Measurements from ENCODE around the gene SCAP.
"Not testable (repeated sequence)": the region's sequence is repeated elsewhere in the genome, so short reads cannot be mapped to it uniquely, and the experiment has no call there.

The SCAP gene

DNA sequence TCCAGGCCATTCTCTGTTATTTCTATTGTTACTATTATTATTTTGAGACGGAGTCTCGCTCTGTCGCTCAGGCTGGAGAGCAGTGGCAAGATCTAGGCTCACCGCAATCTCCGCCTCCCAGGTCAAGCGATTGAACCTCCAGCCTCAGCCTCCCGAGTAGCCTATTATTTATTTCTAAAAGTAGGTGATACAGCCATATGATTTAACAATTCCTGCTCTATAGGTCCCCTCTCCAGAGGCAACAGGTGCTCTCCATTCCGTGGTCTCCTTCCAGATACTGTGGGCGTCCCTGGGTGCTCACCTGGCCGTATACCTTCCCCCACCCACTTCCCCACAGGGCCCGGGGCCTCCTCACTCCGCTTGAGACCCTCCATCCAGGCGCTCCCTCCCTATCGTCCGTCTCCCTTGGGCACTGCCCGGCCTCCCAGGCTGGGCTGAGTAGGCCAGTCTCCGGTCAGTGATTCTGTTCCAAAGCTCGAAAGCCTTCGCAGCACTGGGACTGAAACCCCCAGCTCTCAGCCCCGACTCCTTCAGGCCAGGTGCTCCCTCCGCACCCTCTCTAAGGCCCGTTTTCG, 95.6 kb downstream of the SCAP start:
- Histone ChIP-seq H3K36me3 (ENCODE audit: control insufficient read depth in 2 of 2, insufficient read depth in 2 of 2, low read length in 2 of 2) (peaks cover 0 to 3% of the 10 kb centered on the region in 2 donors), H3K9ac (ENCODE audit: low read length in 2 of 2) (peak overlapping the region; percentile 98 to 99), H3K27ac (ENCODE audit: low read length) (peak overlapping the region; percentile 92), H3K4me1 (ENCODE audit: control insufficient read depth, insufficient read depth, low read length) (peaks cover 24% of the 10 kb centered on the region), H3K27me3 (ENCODE audit: control insufficient read depth in 1 of 2, insufficient read depth in 2 of 2, low read length in 2 of 2) (no peaks in the 10 kb centered on the region), H3K4me3 (ENCODE audit: low read length in 2 of 2) (peak overlapping the region; percentile 76 to 95), H3K9me3 (ENCODE audit: control insufficient read depth in 2 of 2, low read length in 2 of 2) (no peaks in the 10 kb centered on the region)

DNA sequence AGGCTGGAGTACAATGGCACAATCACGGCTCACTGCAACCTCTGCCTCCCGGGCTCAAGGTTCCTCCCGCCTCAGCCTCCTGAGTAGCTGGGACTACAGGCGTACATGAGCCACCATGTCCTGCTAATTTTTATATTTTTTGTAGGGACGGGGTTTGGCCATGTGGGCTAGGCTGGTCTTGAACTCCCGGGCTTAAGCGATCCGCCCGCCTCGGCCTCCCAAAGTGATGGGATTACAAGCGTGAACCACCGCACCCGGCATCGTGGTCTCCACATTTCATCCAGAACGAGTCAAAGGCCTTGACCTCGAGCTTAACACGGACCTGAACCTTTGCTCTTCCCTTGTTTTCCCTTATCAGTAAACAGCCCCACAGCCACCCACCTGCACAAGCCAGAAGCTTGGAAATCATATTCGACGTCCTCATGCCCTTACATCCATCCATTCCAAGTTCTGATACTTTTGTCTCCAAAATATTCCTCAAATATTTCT, 96.3 kb downstream of the SCAP start:
- no peaks in the 10 kb centered on the region for H3K9me3 ChIP-seq (ENCODE audit: control insufficient read depth in 2 of 2, low read length in 2 of 2)
- no peaks in the 10 kb centered on the region for H3K36me3 ChIP-seq (ENCODE audit: control insufficient read depth in 2 of 2, insufficient read depth in 2 of 2, low read length in 2 of 2)
- no peaks in the 10 kb centered on the region for H3K27me3 ChIP-seq (ENCODE audit: control insufficient read depth in 1 of 2, insufficient read depth in 2 of 2, low read length in 2 of 2)
- no peak overlapping the region for H3K27ac ChIP-seq (ENCODE audit: low read length)
- H3K9ac ChIP-seq (ENCODE audit: low read length in 2 of 2) = peak overlapping the region; percentile 98 to 99
- H3K4me3 ChIP-seq (ENCODE audit: low read length in 2 of 2) = peak overlapping the region; percentile 76 to 95
- H3K4me1 ChIP-seq (ENCODE audit: control insufficient read depth, insufficient read depth, low read length) = peaks cover 23% of the 10 kb centered on the region

- Histone ChIP-seq H3K27me3 (ENCODE audit: control insufficient read depth in 1 of 2, insufficient read depth in 2 of 2, low read length in 2 of 2) (no peaks in the 10 kb centered on the region), H3K9ac (ENCODE audit: low read length in 2 of 2) (no peak overlapping the region), H3K36me3 (ENCODE audit: control insufficient read depth in 2 of 2, insufficient read depth in 2 of 2, low read length in 2 of 2) (no peaks in the 10 kb centered on the region), H3K27ac (ENCODE audit: low read length) (no peak overlapping the region), H3K4me1 (ENCODE audit: control insufficient read depth, insufficient read depth, low read length) (peaks cover 23% of the 10 kb centered on the region), H3K4me3 (ENCODE audit: low read length in 2 of 2) (no peak overlapping the region), H3K9me3 (ENCODE audit: control insufficient read depth in 2 of 2, low read length in 2 of 2) (no peaks in the 10 kb centered on the region)
Observed at GRCh38 chr3:47378869-47379268, 96.9 kb downstream of the SCAP start.

- H3K4me3 ChIP-seq (ENCODE audit: low read length in 2 of 2) = no peak overlapping the region
Observed at GRCh38 chr3:47377186-47377585, 98.6 kb downstream of the SCAP start.

GRCh38 chr3:47376393-47376792, 99.3 kb downstream of the SCAP start:
- H3K27ac ChIP-seq (ENCODE audit: low read length) = no peak overlapping the region
- H3K27me3 ChIP-seq (ENCODE audit: control insufficient read depth in 1 of 2, insufficient read depth in 2 of 2, low read length in 2 of 2) = peaks cover 4 to 6% of the 10 kb centered on the region in 2 donors
- no peak overlapping the region for H3K9ac ChIP-seq (ENCODE audit: low read length in 2 of 2)
- peaks cover 12% of the 10 kb centered on the region for H3K4me1 ChIP-seq (ENCODE audit: control insufficient read depth, insufficient read depth, low read length)
- no peaks in the 10 kb centered on the region for H3K9me3 ChIP-seq (ENCODE audit: control insufficient read depth in 2 of 2, low read length in 2 of 2)
- no peak overlapping the region for H3K4me3 ChIP-seq (ENCODE audit: low read length in 2 of 2)
- H3K36me3 ChIP-seq (ENCODE audit: control insufficient read depth in 2 of 2, insufficient read depth in 2 of 2, low read length in 2 of 2) = no peaks in the 10 kb centered on the region

More at GRCh38 chr3:47377186-47377585, 98.6 kb downstream of the SCAP start:
- no peak overlapping the region for H3K27ac ChIP-seq (ENCODE audit: low read length)
- no peak overlapping the region for H3K9ac ChIP-seq (ENCODE audit: low read length in 2 of 2)
- H3K36me3 ChIP-seq (ENCODE audit: control insufficient read depth in 2 of 2, insufficient read depth in 2 of 2, low read length in 2 of 2) = no peaks in the 10 kb centered on the region
- no peaks in the 10 kb centered on the region for H3K27me3 ChIP-seq (ENCODE audit: control insufficient read depth in 1 of 2, insufficient read depth in 2 of 2, low read length in 2 of 2)
- peaks cover 18% of the 10 kb centered on the region for H3K4me1 ChIP-seq (ENCODE audit: control insufficient read depth, insufficient read depth, low read length)
- H3K9me3 ChIP-seq (ENCODE audit: control insufficient read depth in 2 of 2, low read length in 2 of 2) = no peaks in the 10 kb centered on the region

DNA sequence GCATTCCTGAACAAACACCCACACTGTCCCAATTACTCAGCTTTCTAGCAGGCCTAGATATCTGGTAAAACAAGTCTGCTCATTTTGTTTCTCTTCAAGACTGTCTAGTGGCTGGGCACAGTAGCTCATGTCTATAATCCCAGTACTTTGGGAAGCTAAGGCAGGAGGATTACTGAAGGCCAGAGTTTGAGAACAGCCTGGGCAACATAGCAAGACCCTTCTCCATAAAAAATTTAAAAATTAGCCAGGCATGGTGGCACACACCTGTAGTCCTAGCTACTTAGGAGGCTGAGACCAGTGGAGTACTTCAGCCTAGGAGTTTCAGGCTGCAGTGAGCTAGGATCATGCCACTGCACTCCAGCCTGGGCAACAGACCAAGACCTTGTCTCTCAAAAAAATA, 101.2 kb downstream of the SCAP start:
- peaks cover 4 to 13% of the 10 kb centered on the region in 2 donors for H3K27me3 ChIP-seq (ENCODE audit: control insufficient read depth in 1 of 2, insufficient read depth in 2 of 2, low read length in 2 of 2)
- H3K9me3 ChIP-seq (ENCODE audit: control insufficient read depth in 2 of 2, low read length in 2 of 2) = no peaks in the 10 kb centered on the region
- no peak overlapping the region for H3K27ac ChIP-seq (ENCODE audit: low read length)
- H3K9ac ChIP-seq (ENCODE audit: low read length in 2 of 2) = no peak overlapping the region
- H3K4me3 ChIP-seq (ENCODE audit: low read length in 2 of 2) = no peak overlapping the region
- peaks cover 4% of the 10 kb centered on the region for H3K4me1 ChIP-seq (ENCODE audit: control insufficient read depth, insufficient read depth, low read length)
- no peaks in the 10 kb centered on the region for H3K36me3 ChIP-seq (ENCODE audit: control insufficient read depth in 2 of 2, insufficient read depth in 2 of 2, low read length in 2 of 2)

- Histone ChIP-seq H3K9ac (ENCODE audit: low read length in 2 of 2) (no peak overlapping the region), H3K27ac (ENCODE audit: low read length) (no peak overlapping the region), H3K4me3 (ENCODE audit: low read length in 2 of 2) (no peak overlapping the region)
Observed at GRCh38 chr3:47370887-47371697, 104.6 kb downstream of the SCAP start.

GRCh38 chr3:47370020-47370419, 105.7 kb downstream of the SCAP start:
- not testable (repeated sequence) for H3K9ac ChIP-seq (ENCODE audit: low read length in 2 of 2); H3K36me3 ChIP-seq (ENCODE audit: control insufficient read depth in 2 of 2, insufficient read depth in 2 of 2, low read length in 2 of 2); H3K4me1 ChIP-seq (ENCODE audit: control insufficient read depth, insufficient read depth, low read length); H3K4me3 ChIP-seq (ENCODE audit: low read length in 2 of 2); H3K9me3 ChIP-seq (ENCODE audit: control insufficient read depth in 2 of 2, low read length in 2 of 2); H3K27ac ChIP-seq (ENCODE audit: low read length)
- peaks cover 7 to 13% of the 10 kb centered on the region in 2 donors for H3K27me3 ChIP-seq (ENCODE audit: control insufficient read depth in 1 of 2, insufficient read depth in 2 of 2, low read length in 2 of 2)

More at GRCh38 chr3:47370887-47371697, 104.6 kb downstream of the SCAP start:
- Histone ChIP-seq H3K27me3 (ENCODE audit: control insufficient read depth in 1 of 2, insufficient read depth in 2 of 2, low read length in 2 of 2) (peaks cover 7 to 13% of the 10 kb centered on the region in 2 donors), H3K4me1 (ENCODE audit: control insufficient read depth, insufficient read depth, low read length) (no peaks in the 10 kb centered on the region), H3K9me3 (ENCODE audit: control insufficient read depth in 2 of 2, low read length in 2 of 2) (no peaks in the 10 kb centered on the region), H3K36me3 (ENCODE audit: control insufficient read depth in 2 of 2, insufficient read depth in 2 of 2, low read length in 2 of 2) (no peaks in the 10 kb centered on the region)

DNA sequence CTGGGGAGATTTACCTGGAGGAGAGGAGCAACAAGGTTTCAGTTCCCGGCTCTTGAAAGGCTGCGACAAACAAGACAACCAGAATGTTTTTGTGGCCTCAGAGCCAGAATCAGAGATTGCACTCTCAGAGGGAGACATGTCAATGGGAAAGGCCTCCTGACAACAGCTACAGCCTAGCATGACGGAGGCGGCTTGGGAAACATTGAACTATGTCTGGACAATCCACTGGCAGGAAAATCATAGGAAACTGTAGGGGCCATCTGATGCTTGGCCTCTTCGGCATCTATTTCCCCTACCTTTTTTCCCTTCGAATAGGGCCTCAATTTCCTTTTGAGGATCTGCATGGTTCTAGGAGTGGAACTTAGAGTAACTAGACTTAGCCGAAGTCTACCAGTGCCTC, 108.1 kb downstream of the SCAP start:
- H3K4me1 ChIP-seq (ENCODE audit: control insufficient read depth, insufficient read depth, low read length) = peaks cover 2% of the 10 kb centered on the region
- no peaks in the 10 kb centered on the region for H3K9me3 ChIP-seq (ENCODE audit: control insufficient read depth in 2 of 2, low read length in 2 of 2)
- no peak overlapping the region for H3K4me3 ChIP-seq (ENCODE audit: low read length in 2 of 2)
- no peak overlapping the region for H3K27ac ChIP-seq (ENCODE audit: low read length)
- no peak overlapping the region for H3K9ac ChIP-seq (ENCODE audit: low read length in 2 of 2)
- peaks cover 7 to 13% of the 10 kb centered on the region in 2 donors for H3K27me3 ChIP-seq (ENCODE audit: control insufficient read depth in 1 of 2, insufficient read depth in 2 of 2, low read length in 2 of 2)
- H3K36me3 ChIP-seq (ENCODE audit: control insufficient read depth in 2 of 2, insufficient read depth in 2 of 2, low read length in 2 of 2) = no peaks in the 10 kb centered on the region

- Histone ChIP-seq H3K9ac (ENCODE audit: low read length in 2 of 2) (no peak overlapping the region), H3K36me3 (ENCODE audit: control insufficient read depth in 2 of 2, insufficient read depth in 2 of 2, low read length in 2 of 2) (no peaks in the 10 kb centered on the region), H3K27ac (ENCODE audit: low read length) (no peak overlapping the region), H3K4me1 (ENCODE audit: control insufficient read depth, insufficient read depth, low read length) (peaks cover 2% of the 10 kb centered on the region), H3K9me3 (ENCODE audit: control insufficient read depth in 2 of 2, low read length in 2 of 2) (no peaks in the 10 kb centered on the region), H3K27me3 (ENCODE audit: control insufficient read depth in 1 of 2, insufficient read depth in 2 of 2, low read length in 2 of 2) (peaks cover 7 to 11% of the 10 kb centered on the region in 2 donors), H3K4me3 (ENCODE audit: low read length in 2 of 2) (no peak overlapping the region)
Observed at GRCh38 chr3:47366833-47367232, 108.9 kb downstream of the SCAP start.
